Neural crest cell (in vitro differentiated cells): ENCODE measurements around the gene ZBTB20. TPM values are rescaled to one million over a fixed set of nuclear protein-coding genes. Genes with fewer than 3 reads are reported as not detected.
A peak's percentile ranks its signal among the peaks of the same experiment; 100 is the strongest.

Experiments
- DNase-seq: peaks from one replicate; pipeline ENCODE4 v3.0.0; 2021; ENCODE audit warnings: low read depth, mixed read lengths, low spot score
- H3K27ac Mint-ChIP-seq: one replicate; pipeline ENCODE4 v1.8.0; 2021; ENCODE audit warnings: mild to moderate bottlenecking, mixed read lengths; ENCODE audit not compliant: unreplicated experiment
- H3K27me3 Mint-ChIP-seq: 2 replicates; pipeline ENCODE4 v1.8.0; 2021; ENCODE audit warnings: low read depth, mild to moderate bottlenecking, mixed read lengths
- H3K36me3 Mint-ChIP-seq: 2 replicates; pipeline ENCODE4 v1.8.0; 2021; ENCODE audit warnings: low read depth, mild to moderate bottlenecking, mixed read lengths
- H3K4me1 Mint-ChIP-seq: 2 replicates; pipeline ENCODE4 v1.8.0; 2021; ENCODE audit warnings: mixed read lengths
- H3K4me3 Mint-ChIP-seq: one replicate; pipeline ENCODE4 v1.8.0; 2021; ENCODE audit warnings: mild to moderate bottlenecking, mixed read lengths
- H3K9me3 Mint-ChIP-seq: 2 replicates; pipeline ENCODE4 v1.8.0; 2021; ENCODE audit warnings: mixed read lengths
- CTCF ChIP-seq: fragments of 200-600 bp; sonication (generic); conservative IDR thresholded peaks from 2 replicates; pipeline ENCODE4 v1.5.0; 2021; ENCODE audit warnings: antibody characterized with exemption, mild to moderate bottlenecking
- total RNA-seq: library from RNA; stranded (reverse); gene quantifications from 2 replicates; pipeline ENCODE4 v1.2.1, GENCODE V29; 2021

Gene ZBTB20
- total RNA-seq, 1 donor from 2014 or later = 12.4 TPM

- DNase-seq = peak; percentile 11
Measured at GRCh38 chr3:114408736-114409670, 738.1 kb downstream of the ZBTB20 start.

GRCh38 chr3:114406922-114407321 is 740.2 kb downstream of the ZBTB20 start:
- no peaks in the 10 kb centered on the region for H3K36me3 Mint-ChIP-seq
- no peaks in the 10 kb centered on the region for H3K27me3 Mint-ChIP-seq
- no peak overlapping the region for H3K27ac Mint-ChIP-seq
- DNase-seq = no peak
- no peaks in the 10 kb centered on the region for H3K9me3 Mint-ChIP-seq
- no peak for TF ChIP-seq CTCF
- peaks cover 54% of the 10 kb centered on the region for H3K4me1 Mint-ChIP-seq
- no peak overlapping the region for H3K4me3 Mint-ChIP-seq

More at GRCh38 chr3:114408736-114409670, 738.1 kb downstream of the ZBTB20 start:
- TF ChIP-seq CTCF = no peak
- Mint-ChIP-seq H3K4me1 (peaks cover 66% of the 10 kb centered on the region), H3K27me3 (no peaks in the 10 kb centered on the region), H3K9me3 (no peaks in the 10 kb centered on the region), H3K27ac (peak overlapping the region; percentile 89), H3K36me3 (no peaks in the 10 kb centered on the region), H3K4me3 (peak overlapping the region; percentile 52)

GRCh38 chr3:114406286-114406685 is 740.8 kb downstream of the ZBTB20 start:
- Mint-ChIP-seq H3K9me3 (no peaks in the 10 kb centered on the region), H3K27me3 (no peaks in the 10 kb centered on the region), H3K4me3 (no peak overlapping the region), H3K4me1 (peaks cover 50% of the 10 kb centered on the region), H3K27ac (no peak overlapping the region), H3K36me3 (no peaks in the 10 kb centered on the region)
- no peak for DNase-seq
- no peak for TF ChIP-seq CTCF

- Mint-ChIP-seq H3K36me3 (no peaks in the 10 kb centered on the region), H3K9me3 (no peaks in the 10 kb centered on the region), H3K4me3 (no peak overlapping the region), H3K4me1 (peaks cover 49% of the 10 kb centered on the region), H3K27me3 (no peaks in the 10 kb centered on the region), H3K27ac (peak overlapping the region; percentile 22)
- no peak for DNase-seq
- TF ChIP-seq CTCF = no peak
Measured at GRCh38 chr3:114405202-114405990, 741.7 kb downstream of the ZBTB20 start.

- Mint-ChIP-seq H3K9me3 (no peaks in the 10 kb centered on the region), H3K27ac (peak overlapping the region; percentile 22), H3K4me1 (peaks cover 49% of the 10 kb centered on the region), H3K4me3 (no peak overlapping the region), H3K36me3 (no peaks in the 10 kb centered on the region), H3K27me3 (no peaks in the 10 kb centered on the region)
- TF ChIP-seq CTCF = no peak
- no peak for DNase-seq
Measured at GRCh38 chr3:114404590-114404989, 742.5 kb downstream of the ZBTB20 start.
